GM12878 (cell line): ENCODE measurements around the gene PHF2. TPM values are rescaled to one million over a fixed set of nuclear protein-coding genes. Genes with fewer than 3 reads are reported as not detected.

Experiments used
- ATAC-seq: fragments of 200-7000 bp; cut with Tn5 transposase; 3 replicates; pipeline ENCODE4 v1.9.1; 2020; ENCODE audit warnings: mild to moderate bottlenecking, moderate library complexity
- Bru-seq: library from RNA; stranded (reverse); fragments of 400-500 nt; gene quantifications from one replicate; lab custom pipeline; 2021; lab: Mats Ljungman, UMichigan
- BruChase-seq, 2 experiments: library from RNA; stranded (reverse); fragments of 400-500 nt; gene quantifications; one replicate each; lab custom pipeline; 2021; lab: Mats Ljungman, UMichigan
- BruUV-seq: library from RNA; stranded (reverse); fragments of 400-500 nt; replicated peaks from 2 replicates; lab custom pipeline; 2021; lab: Mats Ljungman, UMichigan
- CTCF ChIA-PET: fragments of 300-600 bp; sonication (Branson Sonifier 250); formaldehyde crosslinking; extraction: SDS; loops from one replicate; lab custom pipeline; 2021; ENCODE audit warnings: inconsistent platforms; lab: Yijun Ruan, JAX
- POLR2A ChIA-PET: fragments of 350-600 bp; formaldehyde crosslinking; extraction: SDS; loops from one replicate; lab custom pipeline; 2021; ENCODE audit warnings: inconsistent platforms; lab: Charles Lee
- RAD21 ChIA-PET: fragments of 300-600 bp; sonication (Branson Sonifier 250); formaldehyde crosslinking; loops from one replicate; lab custom pipeline; 2023; ENCODE audit warnings: antibody characterized with exemption; ENCODE audit not compliant: unreplicated experiment; lab: Charles Lee
- SMC1A ChIA-PET: fragments of 300-600 bp; sonication (Branson Sonifier 250); formaldehyde crosslinking; loops from one replicate; lab custom pipeline; 2023; ENCODE audit not compliant: unreplicated experiment, uncharacterized antibody; lab: Charles Lee
- DNase-seq: peaks from one replicate; pipeline ENCODE4 v3.0.0-alpha.2; 2011; ENCODE audit warnings: low read depth, low spot score
- FAIRE-seq: peaks from 3 replicates; lab custom pipeline; 2011; peaks lifted over from hg19 to GRCh38; lab: Jason Lieb, UNC
- H2AFZ ChIP-seq: 2 replicates; pipeline ENCODE4 v1.6.0; 2011; ENCODE audit warnings: low read depth, low read length, control low read depth; ENCODE audit not compliant: control insufficient read depth
- H3K27ac ChIP-seq: 2 replicates; pipeline ENCODE4 v1.5.1; 2011; ENCODE audit warnings: control low read depth; ENCODE audit not compliant: control insufficient read depth, insufficient read depth
- H3K27me3 ChIP-seq, 2 experiments: replicated peaks in 1 of 2; 2 replicates each; pipeline versions ENCODE4 v1.6.0 to v1.6.1; 2011; ENCODE audit warnings: low read length in 1 of 2; ENCODE audit not compliant: control insufficient read depth in 2 of 2, insufficient read depth in 2 of 2
- H3K36me3 ChIP-seq, 2 experiments: 2 replicates each; pipeline ENCODE4 v1.5.1; 2011; ENCODE audit warnings: low read length in 1 of 2; ENCODE audit not compliant: control insufficient read depth in 2 of 2, insufficient read depth in 2 of 2
- H3K4me1 ChIP-seq: 2 replicates; pipeline ENCODE4 v1.6.1; 2011; ENCODE audit warnings: mild to moderate bottlenecking, low read length, moderate library complexity, mixed read lengths; ENCODE audit not compliant: control insufficient read depth, insufficient read depth
- H3K4me2 ChIP-seq: 2 replicates; pipeline ENCODE4 v1.6.0; 2011; ENCODE audit warnings: control low read depth; ENCODE audit not compliant: control insufficient read depth, insufficient read depth
- H3K4me3 ChIP-seq: fragments of 200-600 bp; sonication (generic); 2 replicates; pipeline ENCODE4 v1.5.1; 2016
- H3K79me2 ChIP-seq: 2 replicates; pipeline ENCODE4 v1.6.0; 2011; ENCODE audit warnings: low read length; ENCODE audit not compliant: control insufficient read depth, insufficient read depth
- H3K9ac ChIP-seq: 2 replicates; pipeline ENCODE4 v1.8.0; 2011; ENCODE audit warnings: low read length, control low read depth, mixed read lengths; ENCODE audit not compliant: control insufficient read depth, insufficient read depth
- H3K9me3 ChIP-seq: replicated peaks from 3 replicates; pipeline ENCODE4 v1.5.1; 2011; ENCODE audit warnings: mild to moderate bottlenecking, low read length; ENCODE audit not compliant: control insufficient read depth, insufficient read depth
- H4K20me1 ChIP-seq: 2 replicates; pipeline ENCODE4 v1.6.0; 2011; ENCODE audit not compliant: control insufficient read depth, insufficient read depth
- BMI1 ChIP-seq: fragments of 450-650 bp; IDR thresholded peaks from 2 replicates; pipeline ENCODE4 v1.6.1; 2016; ENCODE audit warnings: mild to moderate bottlenecking, moderate library complexity, borderline replicate concordance
- CEBPZ ChIP-seq: fragments of 150-350 bp; IDR thresholded peaks from 2 replicates; pipeline ENCODE4 v1.6.1; 2016; ENCODE audit warnings: low read depth, low read length
- EGR1 ChIP-seq, 2 experiments: IDR thresholded peaks; 1 replicate in 1 of 2; 2 replicates in 1 of 2; pipeline ENCODE4 v1.6.1; 2011 to 2012; ENCODE audit warnings: low read depth in 2 of 2, low read length in 2 of 2, borderline replicate concordance in 1 of 2, mild to moderate bottlenecking in 1 of 2, moderate library complexity in 1 of 2
- IRF3 ChIP-seq: fragments of 450-650 bp; IDR thresholded peaks from 2 replicates; pipeline ENCODE4 v1.6.1; 2014; ENCODE audit warnings: mild to moderate bottlenecking
- JUNB ChIP-seq: IDR thresholded peaks from 2 replicates; pipeline ENCODE4 v1.6.1; 2016; ENCODE audit warnings: antibody characterized with exemption, mild to moderate bottlenecking
- LARP7 ChIP-seq: fragments of 450-650 bp; IDR thresholded peaks from 2 replicates; pipeline ENCODE4 v1.6.1; 2017; ENCODE audit warnings: mild to moderate bottlenecking
- MEF2A ChIP-seq: IDR thresholded peaks from 2 replicates; pipeline ENCODE4 v1.6.1; 2011; ENCODE audit warnings: low read depth, mild to moderate bottlenecking, low read length, moderate library complexity; ENCODE audit not compliant: insufficient read depth
- POLR2A ChIP-seq: IDR thresholded peaks from 2 replicates; pipeline ENCODE4 v1.6.1; 2011; ENCODE audit warnings: low read depth, mild to moderate bottlenecking, low read length
- TAF1 ChIP-seq: IDR thresholded peaks from 2 replicates; pipeline ENCODE4 v1.6.1; 2011; ENCODE audit warnings: mild to moderate bottlenecking, low read depth, low read length, borderline replicate concordance
- TCF3 ChIP-seq: IDR thresholded peaks from 2 replicates; pipeline ENCODE4 v1.6.1; 2012; ENCODE audit warnings: low read depth, mild to moderate bottlenecking, low read length, borderline replicate concordance; ENCODE audit not compliant: insufficient read depth
- USF1 ChIP-seq: IDR thresholded peaks from 2 replicates; pipeline ENCODE4 v1.6.1; 2011; ENCODE audit warnings: borderline replicate concordance, low read depth, mild to moderate bottlenecking, moderate library complexity, mixed read lengths, low read length; ENCODE audit not compliant: insufficient read depth; ENCODE audit errors: extremely low read length
- YY1 ChIP-seq: IDR thresholded peaks from 2 replicates; pipeline ENCODE4 v1.6.1; 2011; ENCODE audit warnings: low read depth, mild to moderate bottlenecking, low read length
- ZZZ3 ChIP-seq: IDR thresholded peaks from 2 replicates; pipeline ENCODE4 v1.6.1; 2011; ENCODE audit warnings: low read depth; ENCODE audit not compliant: control insufficient read depth, insufficient read length
- WGBS: methylation state at CpG from one replicate; pipeline ENCODE4 v1.1.6; 2016; ENCODE audit warnings: low lambda C conversion rate; ENCODE audit not compliant: insufficient replicate concordance, insufficient coverage; ENCODE audit errors: missing lambda C conversion rate; 5-methylcytosine and 5-hydroxymethylcytosine counted together
- in situ Hi-C: fragments of 300-500 bp; cut with MboI; formaldehyde crosslinking; loops from 9 replicates; pipeline ENCODE4 v1.14.3; 2018; ENCODE audit warnings: mixed read lengths
- intact Hi-C: fragments of 100-400 bp; cut with micrococcal nuclease; formaldehyde crosslinking; loops from one replicate; pipeline ENCODE4 v1.14.2; 2022; ENCODE audit not compliant: unreplicated experiment
- long read RNA-seq, 2 experiments: library from polyadenylated mRNA; unstranded; transcript quantifications; one replicate each; pipeline ENCODE4 v2.0.0, GENCODE V29; 2019 to 2020
- polyA minus RNA-seq, 3 experiments: library from RNA; depleted of rRNA, polyadenylated mRNA; stranded (reverse); fragments of >200 nt; gene quantifications; 2 replicates each; pipeline ENCODE4 v1.2.3, GENCODE V29; 2011
- polyA plus RNA-seq, 11 experiments: library from polyadenylated mRNA; depleted of rRNA in 4 of 11; unstranded in 6 of 11; stranded (reverse) in 5 of 11; fragments of >200 nt; fragmentation: Nextera tagmentation in 4 of 11; fragmentation: Illumina TruSeq in 1 of 11; extraction: Ambion mirVana in 4 of 11; extraction: Trizol in 1 of 11; gene quantifications; 1 replicate in 1 of 11; 2 replicates in 10 of 11; pipeline versions ENCODE4 v1.2.1 to v1.2.3, GENCODE V29; 2011 to 2016; ENCODE audit warnings: inconsistent platforms in 2 of 11, missing spikeins in 2 of 11, low read depth in 1 of 11
- total RNA-seq, 4 experiments: library from RNA; depleted of rRNA in 3 of 4; stranded (reverse); fragments of >200 nt in 3 of 4; fragmentation: Illumina TruSeq in 1 of 4; extraction: Trizol in 1 of 4; gene quantifications; 2 replicates each; pipeline versions ENCODE4 v1.2.1 to v1.2.3, GENCODE V29; 2013 to 2021

PHF2 gene
- 8.7 and 9.9 TPM in 2 replicates for total RNA-seq (2013; cell fraction: nucleolus; rRNA removed)
- total RNA-seq (2014; rRNA removed) = 8.1 and 8.9 TPM in 2 replicates
- total RNA-seq (2014; rRNA removed; fragmentation: Illumina TruSeq; extraction: Trizol) = 5.1 and 5.2 TPM in 2 replicates
- total RNA-seq (2021) = 13.3 TPM in 2 replicates
- 2.6 TPM for polyA plus RNA-seq (2011; ENCODE audit: low read depth)
- 4.4 and 5.8 TPM in 2 replicates for polyA plus RNA-seq (2011; rRNA removed)
- 3.6 and 3.7 TPM in 2 replicates for polyA plus RNA-seq (2011; cell fraction: cytosol; rRNA removed)
- 13.5 and 18.8 TPM in 2 replicates for polyA plus RNA-seq (2011; cell fraction: nucleus; rRNA removed)
- 5.9 and 6.6 TPM in 2 replicates for polyA plus RNA-seq (2012)
- polyA plus RNA-seq (2014; fragmentation: Illumina TruSeq; extraction: Trizol) = 6.0 and 8.0 TPM in 2 replicates
- under 1 TPM; 0.34 to 0.68 TPM for polyA plus RNA-seq (2014; fragmentation: Nextera tagmentation; extraction: Ambion mirVana)
- 8.6 and 10.3 TPM in 2 replicates for polyA plus RNA-seq (2014; rRNA removed)
- polyA plus RNA-seq (2016; fragmentation: Nextera tagmentation; extraction: Ambion mirVana) = 1 to 10 TPM; 1.9 to 2.2 TPM
- 3.4 and 4.0 TPM in 2 replicates for polyA minus RNA-seq (2011; rRNA and poly(A)+ RNA removed)
- 3.1 and 3.2 TPM in 2 replicates for polyA minus RNA-seq (2011; cell fraction: cytosol; rRNA and poly(A)+ RNA removed)
- 3.3 and 4.9 TPM in 2 replicates for polyA minus RNA-seq (2011; cell fraction: nucleus; rRNA and poly(A)+ RNA removed)
- Bru-seq, nascent RNA = percentile 61 among the genes with signal in this experiment
- percentile 72 among the genes with signal in this experiment for BruChase-seq, experiment 1, labeled RNA remaining after a 6-hour chase
- percentile 66 among the genes with signal in this experiment for BruChase-seq, experiment 2, labeled RNA remaining after a 2-hour chase
- long read RNA-seq, experiment 1, partial matches to known transcripts = 1 of 2 reads
- long read RNA-seq, experiment 1, other reads (novel, unspliced or antisense) = 1 of 2 reads
- long read RNA-seq, experiment 2, partial matches to known transcripts = 3 of 4 reads
- long read RNA-seq, experiment 2, other reads (novel, unspliced or antisense) = 1 of 4 reads

- Histone ChIP-seq H2AFZ (peak within 1 kb of the TSS; percentile 71), H3K4me2 (peak within 1 kb of the TSS; percentile 99), H3K79me2 (peaks cover 6% of the 10 kb centered on the region), H3K4me3 (peak within 1 kb of the TSS; percentile 86), H3K36me3 (no peaks in the 10 kb centered on the region), H3K4me1 (peaks cover 11% of the 10 kb centered on the region), H3K27ac (peak within 1 kb of the TSS; percentile 61), H3K9me3 (no peaks in the 10 kb centered on the region), H3K9ac (peak within 1 kb of the TSS; percentile 77), H3K27me3 (no peaks in the 10 kb centered on the region), H4K20me1 (no peaks in the 10 kb centered on the region)
- ATAC-seq (peak; percentile 42), DNase-seq (no peak), FAIRE-seq (no peak)
- ChIA-PET SMC1A (interaction anchor here (1.4 kb wide), 1 partner anchor 10 kb away, joined by 6 read pairs; no protein-coding TSS in a partner anchor), POLR2A (no interaction called here), RAD21 (no interaction called here), CTCF (no interaction called here)
- in situ Hi-C loops = no loop called here
- intact Hi-C loops = no loop called here
- BruUV-seq = no TSS peak
- WGBS = 2% methylated on average over 38 of the region's 140 CpGs
- TF ChIP-seq USF1 (no peak), BMI1 (no peak), LARP7 (peak; percentile 29; the same call in 1 of the 2 replicates), EGR1 (IDR thresholded peaks at IDR 0.05; ENCODE audit: borderline replicate concordance in 1 of 2, low read depth in 2 of 2, low read length in 2 of 2) (0 out of 3 replicates have a peak, but pooled peaks of 1 of the 2 experiments have one; percentile 28), TCF3 (0 out of 2 replicates have a peak, but pooled peaks have one; percentile 24), JUNB (no peak), POLR2A (peak; percentile 58), ZZZ3 (no peak), YY1 (peak; percentile 85), MEF2A (no peak), TAF1 (peak; percentile 33; the same call in 1 of the 2 replicates), CEBPZ (no peak), IRF3 (no peak)
Observed at GRCh38 chr9:93576258-93577077, at the start of gene PHF2. Gene PHF2 (plus strand): TSS chr9:93576584. CDS start chr9:93576774, 190 bp downstream.
